WTC11 (cell line): ENCODE data around the gene SEMA6D. TPM values are rescaled to one million over a fixed set of nuclear protein-coding genes. Genes with fewer than 3 reads are reported as not detected.
A peak's percentile ranks its signal among the peaks of the same experiment; 100 is the strongest.

ENCODE experiments used
- ATAC-seq: fragments of 200-7000 bp; cut with Tn5 transposase; 2 replicates; pipeline ENCODE4 v1.10.0; 2021; ENCODE audit warnings: mild to moderate bottlenecking, moderate library complexity
- CTCF ChIA-PET: fragments of 300-600 bp; sonication (Branson Sonifier 250); formaldehyde crosslinking; loops from one replicate; lab custom pipeline; 2021; ENCODE audit warnings: antibody characterized with exemption; lab: Charles Lee
- POLR2A ChIA-PET: fragments of 350-600 bp; sonication (Branson Sonifier 250); formaldehyde crosslinking; loops from one replicate; lab custom pipeline; 2021; ENCODE audit warnings: antibody characterized with exemption; lab: Charles Lee
- DNase-seq: peaks from one replicate; pipeline ENCODE4 v3.0.0; 2021; ENCODE audit warnings: low spot score
- H3K27ac Mint-ChIP-seq: 2 replicates; pipeline ENCODE4 v1.8.0; 2021; ENCODE audit warnings: mixed read lengths
- H3K27me3 Mint-ChIP-seq: 2 replicates; pipeline ENCODE4 v1.8.0; 2021; ENCODE audit warnings: low read depth, mild to moderate bottlenecking, moderate library complexity, mixed read lengths
- H3K36me3 Mint-ChIP-seq: 2 replicates; pipeline ENCODE4 v1.8.0; 2021; ENCODE audit warnings: mixed read lengths
- H3K4me1 Mint-ChIP-seq: 2 replicates; pipeline ENCODE4 v1.8.0; 2022; ENCODE audit warnings: mixed read lengths
- H3K4me3 Mint-ChIP-seq: 2 replicates; pipeline ENCODE4 v1.8.0; 2021; ENCODE audit warnings: mild to moderate bottlenecking, moderate library complexity, mixed read lengths
- H3K9me3 Mint-ChIP-seq: 2 replicates; pipeline ENCODE4 v1.8.0; 2021; ENCODE audit warnings: mixed read lengths
- AFF4 ChIP-seq: sonication (generic); formaldehyde crosslinking; IDR thresholded peaks from 2 replicates; pipeline ENCODE4 v1.8.1; 2023; ENCODE audit warnings: mild to moderate bottlenecking, missing genetic modification reagents, borderline replicate concordance
- CREM ChIP-seq: sonication (generic); formaldehyde crosslinking; IDR thresholded peaks from 2 replicates; pipeline ENCODE4 v1.8.1; 2022; ENCODE audit warnings: mild to moderate bottlenecking, missing genetic modification reagents, moderate library complexity
- E2F1 ChIP-seq: sonication (generic); formaldehyde crosslinking; IDR thresholded peaks from 2 replicates; pipeline ENCODE4 v1.8.0; 2022; ENCODE audit warnings: mild to moderate bottlenecking, missing genetic modification reagents
- E2F4 ChIP-seq: sonication (generic); formaldehyde crosslinking; IDR thresholded peaks from 2 replicates; pipeline ENCODE4 v1.8.1; 2022; ENCODE audit warnings: low read depth, mild to moderate bottlenecking, moderate library complexity, missing genetic modification reagents, borderline replicate concordance
- E2F5 ChIP-seq: sonication (generic); formaldehyde crosslinking; IDR thresholded peaks from 2 replicates; pipeline ENCODE4 v1.8.1; 2022; ENCODE audit warnings: mild to moderate bottlenecking, moderate library complexity, missing genetic modification reagents
- ETV6 ChIP-seq: sonication (generic); formaldehyde crosslinking; IDR thresholded peaks from 2 replicates; pipeline ENCODE4 v1.8.1; 2022; ENCODE audit warnings: mild to moderate bottlenecking, missing genetic modification reagents
- GRHL2 ChIP-seq: fragments of 250-450 bp; sonication (Bioruptor Pico); IDR thresholded peaks from 2 replicates; pipeline ENCODE4 v1.8.0; 2022; ENCODE audit warnings: mild to moderate bottlenecking, moderate library complexity; ENCODE audit not compliant: insufficient replicate concordance, severe bottlenecking
- IRF2 ChIP-seq: sonication (generic); formaldehyde crosslinking; IDR thresholded peaks from 2 replicates; pipeline ENCODE4 v1.8.0; 2022; ENCODE audit warnings: low read depth, missing genetic modification reagents, borderline replicate concordance
- MAX ChIP-seq: sonication (generic); formaldehyde crosslinking; IDR thresholded peaks from 2 replicates; pipeline ENCODE4 v1.8.0; 2022; ENCODE audit warnings: mild to moderate bottlenecking, missing genetic modification reagents
- MXD4 ChIP-seq: fragments of 250-450 bp; sonication (Bioruptor Pico); IDR thresholded peaks from 2 replicates; pipeline ENCODE4 v1.8.0; 2021; ENCODE audit warnings: mild to moderate bottlenecking, moderate library complexity, borderline replicate concordance
- NFE2L1 ChIP-seq: sonication (generic); formaldehyde crosslinking; IDR thresholded peaks from 2 replicates; pipeline ENCODE4 v1.8.1; 2023; ENCODE audit warnings: missing genetic modification reagents
- NR2C2 ChIP-seq: sonication (generic); formaldehyde crosslinking; IDR thresholded peaks from 2 replicates; pipeline ENCODE4 v1.8.0; 2022; ENCODE audit warnings: mild to moderate bottlenecking, missing genetic modification reagents
- SOX15 ChIP-seq: fragments of 250-450 bp; sonication (Bioruptor Pico); IDR thresholded peaks from 2 replicates; pipeline ENCODE4 v1.9.0; 2021; ENCODE audit warnings: mild to moderate bottlenecking
- STAT6 ChIP-seq: sonication (generic); formaldehyde crosslinking; conservative IDR thresholded peaks from 2 replicates; pipeline ENCODE4 v1.8.1; 2023; ENCODE audit warnings: mild to moderate bottlenecking, low read depth, missing genetic modification reagents, moderate library complexity
- ZBTB21 ChIP-seq: sonication (generic); formaldehyde crosslinking; IDR thresholded peaks from 2 replicates; pipeline ENCODE4 v1.8.1; 2023; ENCODE audit warnings: mild to moderate bottlenecking, missing genetic modification reagents, borderline replicate concordance
- ZNF121 ChIP-seq: sonication (generic); formaldehyde crosslinking; IDR thresholded peaks from 2 replicates; pipeline ENCODE4 v1.8.0; 2023; ENCODE audit warnings: missing genetic modification reagents
- ZNF138 ChIP-seq: sonication (generic); formaldehyde crosslinking; conservative IDR thresholded peaks from 2 replicates; pipeline ENCODE4 v1.8.1; 2022; ENCODE audit warnings: mild to moderate bottlenecking, moderate library complexity, missing genetic modification reagents
- ZNF219 ChIP-seq: sonication (generic); formaldehyde crosslinking; IDR thresholded peaks from 2 replicates; pipeline ENCODE4 v1.8.0; 2023; ENCODE audit warnings: missing genetic modification reagents, mild to moderate bottlenecking, borderline replicate concordance
- ZNF396 ChIP-seq: fragments of 250-450 bp; sonication (Bioruptor Pico); IDR thresholded peaks from 2 replicates; pipeline ENCODE4 v1.8.0; 2021; ENCODE audit warnings: mild to moderate bottlenecking, moderate library complexity, borderline replicate concordance
- ZNF416 ChIP-seq: fragments of 250-450 bp; sonication (Bioruptor Pico); IDR thresholded peaks from 2 replicates; pipeline ENCODE4 v1.9.0; 2021; ENCODE audit warnings: mild to moderate bottlenecking, inconsistent platforms
- ZNF425 ChIP-seq: fragments of 250-450 bp; sonication (Bioruptor Pico); conservative IDR thresholded peaks from 2 replicates; pipeline ENCODE4 v1.9.0; 2021; ENCODE audit warnings: mild to moderate bottlenecking
- total RNA-seq: library from RNA; stranded (reverse); gene quantifications from 3 replicates; pipeline ENCODE4 v1.2.3, GENCODE V29; 2021

The SEMA6D gene
- total RNA-seq, 1 experiment from 2014 or later = 2.6 TPM

DNA sequence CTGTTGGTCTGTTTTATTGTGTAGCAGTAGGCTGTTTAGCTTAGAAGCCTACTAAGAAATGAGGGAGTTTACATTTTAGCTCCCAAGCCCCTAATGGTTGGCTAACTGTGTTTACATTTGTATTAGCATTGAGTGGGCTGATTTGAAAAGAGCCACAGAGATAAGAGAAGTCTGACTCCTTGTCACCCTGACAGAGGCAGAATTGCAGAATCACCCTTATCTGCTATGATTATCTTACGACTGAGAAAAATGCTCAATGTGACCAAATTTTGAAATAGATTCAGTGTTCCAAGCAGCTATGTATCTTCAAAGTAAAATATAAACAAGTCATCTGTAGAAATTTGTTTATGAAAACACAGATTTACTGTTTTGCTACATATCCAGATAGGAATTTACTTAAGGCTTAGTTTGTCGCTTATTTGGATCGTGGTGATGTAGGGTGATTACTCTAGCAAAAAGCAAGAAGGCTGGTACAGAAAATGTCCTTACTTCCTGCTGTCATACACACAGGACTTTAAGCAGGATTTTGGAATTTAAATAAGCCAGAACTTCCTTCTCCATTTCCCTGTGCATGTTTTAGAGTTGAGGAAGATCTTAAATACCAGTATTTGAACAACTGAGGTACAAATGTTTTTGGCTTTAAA, 19.0 kb downstream of the SEMA6D start:
- DNase-seq = no peak
- TF ChIP-seq ZBTB21 (CRISPR knock-in tag) = no peak
- no peak for TF ChIP-seq ZNF138 (CRISPR knock-in tag)
- no peak for TF ChIP-seq GRHL2 (CRISPR knock-in tag)
- TF ChIP-seq ZNF121 (CRISPR knock-in tag) = no peak
- TF ChIP-seq MAX (CRISPR knock-in tag) = no peak
- TF ChIP-seq ZNF219 = no peak
- TF ChIP-seq AFF4 = no peak
- TF ChIP-seq ZNF425 (CRISPR knock-in tag) = no peak
- TF ChIP-seq MXD4 (CRISPR knock-in tag) = no peak
- TF ChIP-seq SOX15 = no peak
- TF ChIP-seq NFE2L1 (CRISPR knock-in tag) = no peak
- TF ChIP-seq ZNF416 (CRISPR knock-in tag) = no peak
- TF ChIP-seq, all 79 proteins: peak for 0
- ChIA-PET POLR2A (no interaction called here), CTCF (interaction anchor here (1.5 kb wide), 1 partner anchor 24 kb away, joined by 3 read pairs; no protein-coding TSS in a partner anchor)
- H3K36me3 Mint-ChIP-seq = peaks cover 3% of the 10 kb centered on the region; the same call in 1 of the 2 replicates
- peak; percentile 62; the same call in 1 of the 2 replicates for ATAC-seq
- no peak overlapping the region for H3K27ac Mint-ChIP-seq
- H3K4me1 Mint-ChIP-seq = peaks cover 30% of the 10 kb centered on the region
- H3K4me3 Mint-ChIP-seq = no peak overlapping the region
- H3K27me3 Mint-ChIP-seq = peaks cover 33% of the 10 kb centered on the region
- no peaks in the 10 kb centered on the region; the same call in 1 of the 2 replicates for H3K9me3 Mint-ChIP-seq

GRCh38 chr15:47737477-47737876, 20.2 kb downstream of the SEMA6D start:
- Mint-ChIP-seq H3K9me3 (no peaks in the 10 kb centered on the region; the same call in 1 of the 2 replicates), H3K4me3 (no peak overlapping the region), H3K27me3 (peaks cover 45% of the 10 kb centered on the region), H3K4me1 (peaks cover 42% of the 10 kb centered on the region), H3K27ac (no peak overlapping the region), H3K36me3 (peaks cover 3% of the 10 kb centered on the region; the same call in 1 of the 2 replicates)
- no peak for ATAC-seq
- TF ChIP-seq IRF2 (CRISPR knock-in tag) (no peak), ETV6 (CRISPR knock-in tag) (no peak), NR2C2 (CRISPR knock-in tag) (no peak), E2F4 (no peak), ZNF396 (CRISPR knock-in tag) (no peak), E2F5 (CRISPR knock-in tag) (no peak), CREM (no peak), STAT6 (no peak), E2F1 (no peak)
- CTCF ChIA-PET = no interaction called here
- POLR2A ChIA-PET = interaction anchor here (0.7 kb wide), 1 partner anchor 253 kb away, joined by 3 read pairs; no protein-coding TSS in a partner anchor
- no peak for DNase-seq
